Tongue (tissue), 2 donors: ENCODE measurements around the gene HNRNPH3. TPM values are rescaled to one million over a fixed set of nuclear protein-coding genes. Genes with fewer than 3 reads are reported as not detected.
"Not testable (repeated sequence)": the region's sequence is repeated elsewhere in the genome, so short reads cannot be mapped to it uniquely, and the experiment has no call there.

Experiments
- DNase-seq: peaks from one replicate; pipeline ENCODE4 v3.0.0-alpha.2; 2015
- total RNA-seq: library from RNA; depleted of rRNA; stranded (reverse); fragments of >200 nt; gene quantifications from one replicate; pipeline ENCODE4 v1.2.3, GENCODE V29; 2014

HNRNPH3 gene
- total RNA-seq, result 67.5 TPM

GRCh38 chr10:68331455-68332258 is at the start of gene HNRNPH3:
Gene HNRNPH3 (plus strand): TSS chr10:68332064. CDS start chr10:68337222, 5,158 bp downstream.
- peak; percentile 100 for DNase-seq

GRCh38 chr10:68284062-68285001 is 47.5 kb upstream of the HNRNPH3 start:
- DNase-seq, result peak; percentile 48

GRCh38 chr10:68288717-68289116 is 43.1 kb upstream of the HNRNPH3 start:
- no peak for DNase-seq

GRCh38 chr10:68290736-68291135 is 41.1 kb upstream of the HNRNPH3 start:
- DNase-seq, result no peak

GRCh38 chr10:68296843-68297663 is 34.8 kb upstream of the HNRNPH3 start:
- peak; percentile 38 for DNase-seq

- no peak for DNase-seq
Observed at GRCh38 chr10:68301301-68301700, 30.6 kb upstream of the HNRNPH3 start.

GRCh38 chr10:68301790-68302502 is 29.9 kb upstream of the HNRNPH3 start:
- DNase-seq, result peak; percentile 72

GRCh38 chr10:68302503-68302823 is 29.4 kb upstream of the HNRNPH3 start:
- no peak for DNase-seq

- no peak for DNase-seq
Observed at GRCh38 chr10:68302871-68303270, 29.0 kb upstream of the HNRNPH3 start.

GRCh38 chr10:68303849-68304412 is 27.9 kb upstream of the HNRNPH3 start:
- no peak for DNase-seq

GRCh38 chr10:68305854-68306253 is 26.0 kb upstream of the HNRNPH3 start:
- no peak for DNase-seq

GRCh38 chr10:68310531-68310930 is 21.3 kb upstream of the HNRNPH3 start:
- DNase-seq, result no peak

- DNase-seq, result not testable (repeated sequence)
Observed at GRCh38 chr10:68314930-68315329, 16.9 kb upstream of the HNRNPH3 start.

- no peak for DNase-seq
Observed at GRCh38 chr10:68315582-68315981, 16.3 kb upstream of the HNRNPH3 start.

- DNase-seq, result no peak
Observed at GRCh38 chr10:68318331-68319059, 13.4 kb upstream of the HNRNPH3 start.

GRCh38 chr10:68324396-68324795 is 7.5 kb upstream of the HNRNPH3 start:
- DNase-seq, result not testable (repeated sequence)

- peak; percentile 79 for DNase-seq
Observed at GRCh38 chr10:68327889-68328786, 3.7 kb upstream of the HNRNPH3 start.

- DNase-seq, result no peak
Observed at GRCh38 chr10:68329506-68329861, 2.4 kb upstream of the HNRNPH3 start.

- peak; percentile 61 for DNase-seq
Observed at GRCh38 chr10:68330852-68331454, 911 bp upstream of the HNRNPH3 start.
